Measurements from ENCODE around the gene GALNT13. TPM values are rescaled to one million over a fixed set of nuclear protein-coding genes. Genes with fewer than 3 reads are reported as not detected.
A peak's percentile ranks its signal among the peaks of the same experiment; 100 is the strongest.

GALNT13 gene
- total and polyA plus RNA-seq, 2 of the 13 experiments (the other 11 are each of a cell fraction or from before 2014, with no cell fraction given) = 1.3 to 5.0 TPM

DNA sequence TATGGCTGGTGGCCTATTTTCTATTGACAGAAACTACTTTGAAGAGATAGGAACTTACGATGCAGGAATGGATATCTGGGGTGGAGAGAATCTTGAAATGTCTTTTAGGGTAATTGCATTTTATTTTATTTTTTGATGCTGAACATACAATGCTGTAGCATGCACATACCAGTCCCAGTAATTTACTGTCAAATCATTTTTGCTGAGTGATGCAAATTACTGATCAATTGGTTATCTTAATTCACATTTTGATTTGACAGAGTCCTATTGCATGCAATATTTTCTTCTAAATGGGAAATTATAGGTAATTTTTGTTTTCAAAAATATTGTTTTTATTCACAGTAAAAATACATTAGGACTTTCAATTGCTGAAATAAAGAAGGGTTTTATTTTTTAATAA is 387.3 kb downstream of the GALNT13 start:
- Histone ChIP-seq H3K27ac (ENCODE audit: extremely low read length, insufficient read depth, low read length) (no peak overlapping the region), H3K27me3 (ENCODE audit: control insufficient read depth in 1 of 2, insufficient read depth in 2 of 2, low read length in 2 of 2) (no peaks in the 10 kb centered on the region), H3K79me2 (ENCODE audit: insufficient read depth, low read length) (no peaks in the 10 kb centered on the region), H3K4me1 (ENCODE audit: insufficient read depth, low read length) (no peaks in the 10 kb centered on the region), H3K4me3 (replicated peaks in 1 of 3; ENCODE audit: insufficient read depth in 1 of 3, low read depth in 2 of 3, low read length in 3 of 3) (no peak overlapping the region), H4K20me1 (ENCODE audit: insufficient read depth, low read length) (no peaks in the 10 kb centered on the region), H3K4me2 (ENCODE audit: low read depth, low read length) (no peak overlapping the region), H3K9ac (ENCODE audit: insufficient read depth, low read depth, low read length) (no peak overlapping the region), H2AFZ (ENCODE audit: low read length) (no peak overlapping the region), H3K9me3 (ENCODE audit: low read length) (no peaks in the 10 kb centered on the region), H3K36me3 (replicated peaks in 1 of 2; ENCODE audit: control insufficient read depth in 1 of 2, insufficient read depth in 2 of 2, low read length in 2 of 2) (no peaks in the 10 kb centered on the region)
- 17% methylated on average over 1 of the region's 1 CpG for WGBS (ENCODE audit: low lambda C conversion rate)
- POLR2A ChIA-PET = no interaction called here
- BruUV-seq (replicated peaks) = no TSS peak
- intact Hi-C loops (cut with micrococcal nuclease; ENCODE audit: unreplicated experiment) (no loop called here), in situ Hi-C loops (cut with HindIII; ENCODE audit: extremely low pct_ligation_motif_present, low pct_unique_long_range_greater_than_20kb) (no loop called here)
- CTCF ChIA-PET (ENCODE audit: low intra/inter-chr PET ratio, low total read pairs) = no interaction called here
- FAIRE-seq (no peak), ATAC-seq (no peak), DNase-seq (ENCODE audit: low spot score) (no peak)
- TF ChIP-seq SRF (IDR thresholded peaks at IDR 0.05; ENCODE audit: low read depth, low read length) (no peak), MAFF (IDR thresholded peaks at IDR 0.05; ENCODE audit: low read depth, low read length) (peak; percentile 96), ZNF549 (CRISPR knock-in tag; IDR thresholded peaks at IDR 0.05) (no peak), TAF1 (CRISPR knock-in tag; IDR thresholded peaks at IDR 0.05) (no peak), MAFK (conservative IDR thresholded peaks at IDR 0.05 in 1 of 2, IDR thresholded peaks at IDR 0.05 in 1 of 2; ENCODE audit: low read length in 2 of 2) (peak; percentile 94 to 97)
- TF ChIP-seq, protein P1, sequence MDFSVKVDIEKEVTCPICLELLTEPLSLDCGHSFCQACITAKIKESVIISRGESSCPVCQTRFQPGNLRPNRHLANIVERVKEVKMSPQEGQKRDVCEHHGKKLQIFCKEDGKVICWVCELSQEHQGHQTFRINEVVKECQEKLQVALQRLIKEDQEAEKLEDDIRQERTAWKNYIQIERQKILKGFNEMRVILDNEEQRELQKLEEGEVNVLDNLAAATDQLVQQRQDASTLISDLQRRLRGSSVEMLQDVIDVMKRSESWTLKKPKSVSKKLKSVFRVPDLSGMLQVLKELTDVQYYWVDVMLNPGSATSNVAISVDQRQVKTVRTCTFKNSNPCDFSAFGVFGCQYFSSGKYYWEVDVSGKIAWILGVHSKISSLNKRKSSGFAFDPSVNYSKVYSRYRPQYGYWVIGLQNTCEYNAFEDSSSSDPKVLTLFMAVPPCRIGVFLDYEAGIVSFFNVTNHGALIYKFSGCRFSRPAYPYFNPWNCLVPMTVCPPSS (IDR thresholded peaks at IDR 0.05) = no peak
- TF ChIP-seq, protein P2, sequence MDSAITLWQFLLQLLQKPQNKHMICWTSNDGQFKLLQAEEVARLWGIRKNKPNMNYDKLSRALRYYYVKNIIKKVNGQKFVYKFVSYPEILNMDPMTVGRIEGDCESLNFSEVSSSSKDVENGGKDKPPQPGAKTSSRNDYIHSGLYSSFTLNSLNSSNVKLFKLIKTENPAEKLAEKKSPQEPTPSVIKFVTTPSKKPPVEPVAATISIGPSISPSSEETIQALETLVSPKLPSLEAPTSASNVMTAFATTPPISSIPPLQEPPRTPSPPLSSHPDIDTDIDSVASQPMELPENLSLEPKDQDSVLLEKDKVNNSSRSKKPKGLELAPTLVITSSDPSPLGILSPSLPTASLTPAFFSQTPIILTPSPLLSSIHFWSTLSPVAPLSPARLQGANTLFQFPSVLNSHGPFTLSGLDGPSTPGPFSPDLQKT (CRISPR knock-in tag; IDR thresholded peaks at IDR 0.05; ENCODE audit: borderline replicate concordance) = no peak
